Stimulated activated naive CD4-positive, alpha-beta T cell (primary cell): ENCODE results near the gene PDZK1IP1.
A peak's percentile ranks its signal among the peaks of the same experiment; 100 is the strongest.
"Not testable (repeated sequence)": the region's sequence is repeated elsewhere in the genome, so short reads cannot be mapped to it uniquely, and the experiment has no call there.

Experiments used
- DNase-seq, 6 experiments: peaks; one replicate each; lab custom pipeline; 2025; lab: John Stamatoyannopoulos, UW

Gene PDZK1IP1

GRCh38 chr1:47196622-47197021 is 6.8 kb upstream of the PDZK1IP1 start:
- DNase-seq, result no peak

- DNase-seq, result not testable (repeated sequence)
These were observed 6.1 kb upstream of the PDZK1IP1 start for GRCh38 chr1:47195981-47196380.

GRCh38 chr1:47194311-47194710 is 4.5 kb upstream of the PDZK1IP1 start:
- no peak for DNase-seq

- not testable (repeated sequence) for DNase-seq
These were observed 3.7 kb upstream of the PDZK1IP1 start for GRCh38 chr1:47193496-47193895.

- DNase-seq, result peak; percentile 9 to 70 (median 34)
These were observed 2.9 kb upstream of the PDZK1IP1 start for GRCh38 chr1:47192458-47193384.

GRCh38 chr1:47191940-47192457 is 2.2 kb upstream of the PDZK1IP1 start:
- no peak for DNase-seq

- DNase-seq, result no peak
These were observed 1.0 kb upstream of the PDZK1IP1 start for GRCh38 chr1:47190857-47191256.

- no peak for DNase-seq
These were observed 646 bp upstream of the PDZK1IP1 start for GRCh38 chr1:47190509-47190855.

GRCh38 chr1:47188791-47189785 is 748 bp downstream of the PDZK1IP1 start:
- DNase-seq, result no peak

- no peak for DNase-seq
These were observed 1.9 kb downstream of the PDZK1IP1 start for GRCh38 chr1:47187926-47188250.

GRCh38 chr1:47187231-47187925 is 2.5 kb downstream of the PDZK1IP1 start:
- DNase-seq, result no peak

- no peak for DNase-seq
These were observed 3.3 kb downstream of the PDZK1IP1 start for GRCh38 chr1:47186267-47187185.

GRCh38 chr1:47184822-47185677 is 4.8 kb downstream of the PDZK1IP1 start:
- no peak for DNase-seq

GRCh38 chr1:47184090-47184821 is 5.6 kb downstream of the PDZK1IP1 start:
- no peak for DNase-seq

- DNase-seq, result no peak
These were observed 6.3 kb downstream of the PDZK1IP1 start for GRCh38 chr1:47183308-47184089.

GRCh38 chr1:47182676-47183235 is 7.1 kb downstream of the PDZK1IP1 start:
- no peak for DNase-seq

- DNase-seq, result no peak
These were observed 7.7 kb downstream of the PDZK1IP1 start for GRCh38 chr1:47181955-47182675.
